AG08396 (cell line): ENCODE measurements around the gene ACACA.

Experiments
- DNase-seq: peaks from one replicate; pipeline ENCODE4 v3.0.0; 2012; ENCODE audit warnings: low spot score, mixed read lengths

Gene ACACA

DNA sequence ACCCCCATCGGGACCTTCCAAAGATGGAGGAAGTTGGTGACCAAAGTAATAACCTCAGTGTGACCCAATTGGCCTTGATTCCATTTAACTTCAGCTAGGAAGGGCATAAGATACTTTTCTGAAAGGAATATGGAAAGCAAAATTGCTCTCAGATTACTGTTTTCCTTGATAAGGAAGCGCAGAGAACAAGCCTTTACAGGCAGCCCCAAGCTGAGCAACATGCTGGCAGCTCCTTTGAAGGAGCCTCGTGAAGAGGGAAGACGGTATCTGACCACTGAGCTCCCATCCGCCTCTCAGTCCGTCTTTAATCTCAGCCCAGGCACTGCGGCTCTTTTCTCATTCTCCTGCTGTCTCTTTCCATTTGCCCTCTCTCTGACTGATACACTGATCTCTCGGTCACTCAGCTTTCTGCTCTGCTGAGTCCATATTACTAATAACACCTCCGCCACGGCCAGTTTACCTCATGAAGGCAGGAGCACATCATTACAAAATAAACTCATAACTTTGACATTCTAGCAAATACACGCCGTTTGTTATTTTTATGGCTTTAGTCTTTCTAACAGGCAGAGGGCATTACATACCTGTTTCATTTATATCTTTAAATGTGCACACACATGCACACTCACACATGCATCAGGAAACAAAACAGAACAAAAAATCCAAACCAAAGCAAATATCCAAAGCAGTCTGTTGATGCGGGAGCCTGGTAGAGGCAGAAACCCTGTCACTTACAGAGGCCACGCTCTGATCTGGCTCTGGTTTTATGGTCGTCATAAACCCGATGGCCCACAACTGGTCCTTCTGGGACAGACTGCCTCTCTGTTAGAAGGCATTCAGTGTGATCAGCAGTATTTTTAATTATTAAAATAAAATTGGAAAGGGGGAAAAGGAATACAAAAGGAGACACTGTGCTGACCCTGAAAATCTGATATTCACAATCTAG is 274.7 kb downstream of the ACACA start:
- no peak for DNase-seq

DNA sequence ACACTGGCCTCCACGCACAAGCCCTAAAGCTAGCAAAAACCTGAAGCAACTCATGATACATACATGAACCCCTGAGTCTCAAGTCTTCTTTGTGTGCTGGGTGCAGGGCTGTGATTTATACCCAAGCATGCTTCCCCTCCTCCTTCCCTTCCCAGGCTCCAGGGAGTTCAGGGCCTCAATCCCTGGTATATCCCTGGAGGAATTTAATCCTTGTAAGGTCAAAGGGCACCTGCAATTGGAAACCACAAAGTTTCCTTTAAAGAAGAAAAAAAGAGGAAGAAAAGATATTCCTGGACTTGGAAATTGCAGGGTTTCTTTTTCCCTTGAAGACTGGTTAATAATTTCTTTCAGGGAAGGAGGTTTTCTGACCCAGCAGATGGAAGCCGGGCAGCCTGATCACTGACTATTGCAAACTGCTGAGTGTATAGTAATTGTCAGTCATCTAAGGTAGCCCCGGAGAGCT is 275.6 kb downstream of the ACACA start:
- DNase-seq, result no peak

GRCh38 chr17:37124821-37125173 is 281.8 kb downstream of the ACACA start:
- DNase-seq, result no peak

- no peak for DNase-seq
Measured at GRCh38 chr17:37123941-37124820, 282.5 kb downstream of the ACACA start.

GRCh38 chr17:37123386-37123785 is 283.2 kb downstream of the ACACA start:
- DNase-seq, result no peak

DNA sequence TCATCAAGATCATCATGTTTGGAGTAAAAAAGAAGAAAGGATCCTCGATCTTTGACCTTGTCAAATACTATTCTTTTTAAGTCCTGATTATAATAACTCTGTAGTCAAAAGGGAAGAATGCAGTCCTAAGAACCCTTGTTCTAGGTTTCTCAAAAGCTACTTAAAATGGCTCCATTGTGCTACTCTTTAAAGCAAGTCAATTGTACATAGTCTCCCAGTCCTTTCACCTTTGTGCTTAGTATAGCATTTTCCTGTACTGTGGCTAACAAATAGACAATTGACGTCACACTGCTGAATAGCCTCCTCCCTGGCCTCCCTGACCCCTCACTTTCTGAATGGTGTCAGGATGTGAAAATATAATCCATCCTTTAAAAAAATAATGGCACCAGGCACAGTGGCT is 285.0 kb downstream of the ACACA start:
- no peak for DNase-seq

DNA sequence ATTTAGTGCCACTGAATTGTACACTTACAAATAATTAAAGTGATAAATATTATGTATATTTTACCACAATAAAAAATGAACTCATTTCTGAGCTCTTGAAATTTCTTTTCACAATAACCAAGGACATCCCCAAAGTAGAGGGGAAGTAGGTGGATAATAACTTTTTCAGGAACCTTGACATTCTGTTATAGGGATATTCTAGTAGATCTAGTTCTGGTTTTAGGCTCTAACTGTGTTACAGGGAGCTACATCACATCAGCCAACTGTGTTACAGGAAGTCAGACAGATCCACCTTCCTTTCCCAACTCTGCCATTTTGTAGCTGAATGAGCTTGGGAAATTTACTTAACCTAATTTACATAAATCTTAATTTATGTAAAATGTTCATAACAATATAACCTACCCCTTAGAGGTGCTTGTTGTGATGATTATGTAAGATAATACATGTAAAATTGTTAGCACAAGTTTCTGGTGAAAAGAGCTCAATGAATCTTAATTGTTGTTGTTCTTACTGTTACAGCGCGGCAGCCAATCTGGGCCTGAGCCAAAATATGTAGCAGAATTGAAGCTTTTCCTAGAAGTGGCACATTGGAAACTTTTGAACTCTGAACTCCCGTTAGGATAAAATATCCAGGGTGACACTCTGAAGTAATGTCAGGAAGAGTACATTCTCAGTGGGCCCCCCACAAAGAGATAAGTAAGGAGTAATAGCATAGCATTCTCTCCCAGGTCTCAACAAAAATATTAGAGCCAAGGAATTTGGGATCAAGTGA is 288.1 kb downstream of the ACACA start:
- DNase-seq, result no peak

- DNase-seq, result no peak
Measured at GRCh38 chr17:37117373-37118142, 289.1 kb downstream of the ACACA start.

GRCh38 chr17:37116671-37117185 is 289.9 kb downstream of the ACACA start:
- no peak for DNase-seq

DNA sequence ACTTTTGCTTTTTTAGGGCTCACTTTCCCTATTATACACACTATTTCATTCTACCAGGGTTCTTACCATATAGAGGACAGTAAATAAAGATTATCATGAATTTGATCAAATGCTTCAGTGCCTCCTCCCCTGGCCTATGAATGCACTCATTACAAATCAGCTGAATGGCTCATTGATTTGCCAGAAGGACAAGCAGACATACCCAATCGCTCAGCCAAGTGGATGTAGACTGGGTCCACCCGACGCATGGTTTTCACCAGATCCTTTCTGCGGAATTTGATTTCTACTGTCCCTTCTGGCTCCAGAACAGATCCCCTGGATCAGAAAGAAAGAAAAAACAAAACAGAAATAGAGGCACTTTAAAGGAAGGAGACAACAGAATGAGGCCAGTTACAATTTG is 295.3 kb downstream of the ACACA start:
- no peak for DNase-seq

- no peak for DNase-seq
Measured at GRCh38 chr17:37110746-37111145, 295.9 kb downstream of the ACACA start.

- DNase-seq, result no peak
Measured at GRCh38 chr17:37109731-37110710, 296.6 kb downstream of the ACACA start.

GRCh38 chr17:37109106-37109505 is 297.5 kb downstream of the ACACA start:
- no peak for DNase-seq

- peak; percentile 23 for DNase-seq
Measured at GRCh38 chr17:37107406-37108083, 299.1 kb downstream of the ACACA start.

DNA sequence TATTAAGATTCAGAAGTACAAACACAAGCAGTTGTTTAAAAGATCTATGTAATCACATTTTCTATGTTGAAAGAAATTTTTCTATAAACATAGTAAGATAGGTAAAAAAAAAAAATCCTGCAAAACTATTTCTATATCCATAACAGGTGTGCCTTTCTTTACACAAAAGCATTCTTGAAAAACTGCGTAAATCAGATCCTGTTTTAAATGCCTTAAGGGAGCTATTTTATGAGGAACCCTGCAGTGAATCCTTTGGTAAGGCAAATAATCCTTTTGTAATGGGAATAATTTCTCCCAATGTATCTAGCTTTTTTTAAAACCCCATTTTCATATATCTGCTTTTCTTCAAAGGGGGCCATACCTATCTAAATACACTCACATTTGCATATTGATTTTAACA is 300.6 kb downstream of the ACACA start:
- no peak for DNase-seq

GRCh38 chr17:37103231-37103630 is 303.4 kb downstream of the ACACA start:
- no peak for DNase-seq

GRCh38 chr17:37101306-37101705 is 305.3 kb downstream of the ACACA start:
- DNase-seq, result no peak

GRCh38 chr17:37100231-37100630 is 306.4 kb downstream of the ACACA start:
- DNase-seq, result no peak
